Spleen (tissue), 7 donors: ENCODE results near the gene IQCE.

Source experiments
- POLR2A ChIP-seq, 3 donors: fragments of 450-650 bp; IDR thresholded peaks; one replicate each; pipeline ENCODE4 v1.5.1; 2017; ENCODE audit warnings: antibody characterized with exemption in 3 of 3, mild to moderate bottlenecking in 1 of 3
- TF ChIP-seq, protein P1 (sequence below), 11 experiments: fragments of 200-600 bp in 7 of 11; fragments of 450-650 bp in 4 of 11; sonication (generic) in 4 of 11; IDR thresholded peaks in 8 of 11; conservative IDR thresholded peaks in 3 of 11; 1 replicate in 7 of 11; 2 replicates in 4 of 11; pipeline versions ENCODE4 v1.4.0 to v1.8.0; 2016 to 2021; ENCODE audit warnings: antibody characterized with exemption in 11 of 11, inconsistent platforms in 4 of 11, mild to moderate bottlenecking in 1 of 11
- donor health status: DM: no; HTN: no; CAD: no; lungs with moderate emphysema.
- donor health status: DM: no; HTN: no; CAD: no.
- donor health status: DM: no; HTN: no; CAD: no.

DNA sequence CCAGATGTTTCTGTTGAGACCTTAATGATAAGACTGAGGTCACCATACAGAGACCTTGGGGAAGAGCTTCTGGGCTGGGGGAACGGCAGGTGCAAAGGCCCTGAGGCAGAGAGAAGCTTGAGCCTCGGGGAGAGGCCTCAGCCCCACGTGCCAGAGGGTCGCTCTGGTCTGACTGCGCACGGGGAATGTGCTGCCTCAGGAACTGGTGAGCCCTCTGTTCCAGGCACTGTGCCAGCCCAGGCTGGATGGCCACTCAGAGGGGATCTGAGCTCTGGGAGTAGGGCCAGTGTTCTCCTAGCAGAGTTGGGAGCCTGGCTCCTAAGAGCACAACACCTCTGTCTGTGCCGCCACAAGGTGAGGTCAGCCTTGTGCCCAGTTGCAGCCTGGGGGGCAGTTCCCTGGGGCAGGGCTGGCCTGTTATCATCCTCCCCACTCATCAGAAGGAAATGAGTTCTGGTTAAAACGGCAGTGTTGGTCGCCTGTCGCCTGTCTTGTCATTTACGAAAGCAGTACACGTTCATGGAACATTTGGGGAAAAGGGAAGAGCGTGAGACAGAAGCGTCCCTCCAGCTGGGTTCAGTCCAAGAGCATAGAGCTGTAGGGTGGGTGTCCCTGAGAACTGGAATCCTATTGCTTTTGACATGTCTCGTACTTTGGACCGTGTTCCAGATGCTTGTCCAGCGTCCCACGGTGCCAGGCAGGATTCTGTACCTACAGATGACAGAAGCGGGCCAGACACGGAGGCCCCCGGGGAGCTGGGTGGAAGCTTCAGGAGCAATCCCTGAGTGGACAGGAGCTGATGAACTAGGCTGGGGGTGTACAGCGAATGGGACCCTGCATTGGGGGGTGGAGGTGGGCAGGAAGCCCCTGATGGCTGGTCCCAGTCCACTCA lies 77.3 kb downstream of the IQCE start:
- no peak for TF ChIP-seq POLR2A (IDR thresholded peaks at IDR 0.05)
- TF ChIP-seq, protein P1, sequence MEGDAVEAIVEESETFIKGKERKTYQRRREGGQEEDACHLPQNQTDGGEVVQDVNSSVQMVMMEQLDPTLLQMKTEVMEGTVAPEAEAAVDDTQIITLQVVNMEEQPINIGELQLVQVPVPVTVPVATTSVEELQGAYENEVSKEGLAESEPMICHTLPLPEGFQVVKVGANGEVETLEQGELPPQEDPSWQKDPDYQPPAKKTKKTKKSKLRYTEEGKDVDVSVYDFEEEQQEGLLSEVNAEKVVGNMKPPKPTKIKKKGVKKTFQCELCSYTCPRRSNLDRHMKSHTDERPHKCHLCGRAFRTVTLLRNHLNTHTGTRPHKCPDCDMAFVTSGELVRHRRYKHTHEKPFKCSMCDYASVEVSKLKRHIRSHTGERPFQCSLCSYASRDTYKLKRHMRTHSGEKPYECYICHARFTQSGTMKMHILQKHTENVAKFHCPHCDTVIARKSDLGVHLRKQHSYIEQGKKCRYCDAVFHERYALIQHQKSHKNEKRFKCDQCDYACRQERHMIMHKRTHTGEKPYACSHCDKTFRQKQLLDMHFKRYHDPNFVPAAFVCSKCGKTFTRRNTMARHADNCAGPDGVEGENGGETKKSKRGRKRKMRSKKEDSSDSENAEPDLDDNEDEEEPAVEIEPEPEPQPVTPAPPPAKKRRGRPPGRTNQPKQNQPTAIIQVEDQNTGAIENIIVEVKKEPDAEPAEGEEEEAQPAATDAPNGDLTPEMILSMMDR (IDR thresholded peaks at IDR 0.05 in 8 of 11, conservative IDR thresholded peaks at IDR 0.05 in 3 of 11): no peak
